AG10803 (cell line): ENCODE results near the gene KLHL6.

ENCODE experiments used
- DNase-seq: peaks from one replicate; pipeline ENCODE4 v3.0.0; 2010; ENCODE audit warnings: low read depth
- H3K4me3 ChIP-seq: 2 replicates; pipeline ENCODE4 v1.5.1; 2011; ENCODE audit warnings: mild to moderate bottlenecking, low read length, control low read depth
- TF ChIP-seq, protein P1 (sequence below): conservative IDR thresholded peaks from 2 replicates; pipeline ENCODE4 v1.5.1; 2011; ENCODE audit warnings: mild to moderate bottlenecking, low read length, control low read depth, inconsistent platforms

KLHL6 gene

DNA sequence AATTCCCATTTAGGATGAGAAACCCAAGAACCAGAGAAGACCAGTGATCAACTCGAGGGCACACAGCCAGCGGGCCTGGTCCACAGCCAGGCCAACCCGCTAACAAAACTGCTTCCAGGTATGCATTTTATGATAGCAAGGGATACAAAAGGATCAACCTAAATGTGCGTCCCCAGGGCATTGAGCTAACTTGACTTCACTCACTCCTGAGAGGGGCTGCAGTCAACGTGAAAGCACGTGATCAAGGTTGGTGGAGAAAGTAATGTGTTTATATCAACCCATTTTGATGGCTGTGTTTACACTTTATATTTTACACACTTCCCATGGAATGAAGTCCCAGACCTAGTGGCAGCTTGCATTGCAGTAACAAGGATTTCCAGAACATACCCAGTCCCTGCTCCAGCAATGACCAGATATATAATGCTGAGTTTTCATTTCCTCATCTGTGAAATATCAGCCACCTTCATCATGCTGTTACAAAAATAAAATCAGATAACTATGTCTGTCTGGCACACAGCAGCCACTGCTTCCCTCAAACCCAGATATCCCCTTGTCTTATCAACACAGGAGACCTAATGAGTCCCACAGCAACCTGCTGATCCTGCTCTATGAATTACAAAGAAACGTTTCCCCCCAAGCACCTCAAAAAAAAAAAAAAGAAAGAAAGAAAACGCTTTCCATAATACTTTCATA lies 2.0 kb downstream of the KLHL6 start:
- H3K4me3 ChIP-seq = no peak overlapping the region
- no peak for DNase-seq
- TF ChIP-seq, protein P1, sequence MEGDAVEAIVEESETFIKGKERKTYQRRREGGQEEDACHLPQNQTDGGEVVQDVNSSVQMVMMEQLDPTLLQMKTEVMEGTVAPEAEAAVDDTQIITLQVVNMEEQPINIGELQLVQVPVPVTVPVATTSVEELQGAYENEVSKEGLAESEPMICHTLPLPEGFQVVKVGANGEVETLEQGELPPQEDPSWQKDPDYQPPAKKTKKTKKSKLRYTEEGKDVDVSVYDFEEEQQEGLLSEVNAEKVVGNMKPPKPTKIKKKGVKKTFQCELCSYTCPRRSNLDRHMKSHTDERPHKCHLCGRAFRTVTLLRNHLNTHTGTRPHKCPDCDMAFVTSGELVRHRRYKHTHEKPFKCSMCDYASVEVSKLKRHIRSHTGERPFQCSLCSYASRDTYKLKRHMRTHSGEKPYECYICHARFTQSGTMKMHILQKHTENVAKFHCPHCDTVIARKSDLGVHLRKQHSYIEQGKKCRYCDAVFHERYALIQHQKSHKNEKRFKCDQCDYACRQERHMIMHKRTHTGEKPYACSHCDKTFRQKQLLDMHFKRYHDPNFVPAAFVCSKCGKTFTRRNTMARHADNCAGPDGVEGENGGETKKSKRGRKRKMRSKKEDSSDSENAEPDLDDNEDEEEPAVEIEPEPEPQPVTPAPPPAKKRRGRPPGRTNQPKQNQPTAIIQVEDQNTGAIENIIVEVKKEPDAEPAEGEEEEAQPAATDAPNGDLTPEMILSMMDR = no peak

DNA sequence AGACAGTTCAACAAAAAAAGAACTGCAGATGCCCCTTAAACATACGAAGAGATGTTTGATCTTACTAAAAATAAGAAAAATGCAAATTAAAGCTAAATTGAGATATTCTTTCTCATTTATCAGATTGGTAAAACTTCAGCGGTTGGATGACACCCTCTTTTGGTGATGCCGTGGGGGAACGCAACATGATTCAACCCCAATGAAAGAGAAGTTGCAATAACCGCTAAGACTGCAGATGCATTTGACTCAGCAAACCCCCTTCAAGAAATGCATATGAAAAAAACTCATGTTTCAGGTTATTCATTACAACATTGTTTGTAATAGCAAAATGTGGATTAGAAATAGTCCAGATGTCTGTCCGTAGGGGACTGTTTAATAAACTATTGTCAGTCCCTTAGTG lies 3.6 kb downstream of the KLHL6 start:
- H3K4me3 ChIP-seq = no peak overlapping the region
- no peak for DNase-seq
- TF ChIP-seq, protein P1 = no peak

DNA sequence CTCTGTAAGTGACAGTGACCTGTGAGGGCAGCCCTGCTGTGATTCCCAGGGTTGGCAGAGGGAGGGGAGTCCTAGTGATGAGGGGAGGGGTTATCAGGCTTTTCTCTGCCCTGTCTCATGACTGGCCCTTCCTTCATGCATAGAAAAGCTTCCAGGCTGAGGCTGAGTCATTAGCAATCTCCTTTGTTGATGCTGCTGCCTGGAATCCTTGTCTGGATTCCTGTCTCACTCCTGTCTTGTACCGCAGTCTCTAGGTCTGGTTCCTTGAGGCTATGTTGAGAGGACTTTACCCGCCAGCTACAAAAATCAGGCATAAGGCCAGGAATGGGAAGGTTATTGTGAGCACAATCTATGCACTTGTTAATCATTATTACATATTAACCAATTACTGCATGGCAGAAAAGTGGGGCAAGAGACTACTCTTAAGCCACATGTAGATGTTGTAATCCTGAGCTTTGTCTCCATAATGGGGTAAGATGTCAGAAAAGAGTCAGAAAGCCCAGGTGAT lies 7.2 kb downstream of the KLHL6 start:
- TF ChIP-seq, protein P1 = no peak
- no peak overlapping the region for H3K4me3 ChIP-seq
- DNase-seq = peak; percentile 57

- H3K4me3 ChIP-seq = no peak overlapping the region
- TF ChIP-seq, protein P1 = no peak
- no peak for DNase-seq
Measured at GRCh38 chr3:183546625-183547024, 8.9 kb downstream of the KLHL6 start.

DNA sequence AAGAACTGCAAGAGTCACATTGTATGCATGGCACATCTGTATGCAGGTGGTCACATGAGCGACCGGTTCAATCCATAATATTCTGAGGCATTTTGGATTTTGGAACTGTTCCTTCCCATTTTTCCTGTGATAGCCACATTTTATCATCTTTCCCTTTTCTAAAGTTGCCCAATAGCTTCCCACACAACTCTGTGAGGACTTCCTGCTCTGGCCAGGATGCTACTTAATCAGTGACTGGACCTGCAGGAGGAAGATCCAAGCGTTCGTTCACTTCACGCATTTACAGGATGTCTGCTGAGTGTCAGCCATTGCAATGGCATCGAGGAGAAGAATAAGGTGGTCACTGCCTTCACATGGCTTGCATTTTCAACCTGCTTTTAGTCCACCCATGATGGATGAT lies 9.8 kb downstream of the KLHL6 start:
- TF ChIP-seq, protein P1 = no peak
- no peak for DNase-seq
- H3K4me3 ChIP-seq = no peak overlapping the region

GRCh38 chr3:183542355-183542754 lies 13.2 kb downstream of the KLHL6 start:
- H3K4me3 ChIP-seq = no peak overlapping the region
- DNase-seq = no peak
- TF ChIP-seq, protein P1 = no peak

- TF ChIP-seq, protein P1 = no peak
- no peak for DNase-seq
- H3K4me3 ChIP-seq = no peak overlapping the region
Measured at GRCh38 chr3:183541738-183542137, 13.8 kb downstream of the KLHL6 start.
